GM12878 (cell line): ENCODE results near the gene EFTUD2. TPM values are rescaled to one million over a fixed set of nuclear protein-coding genes. Genes with fewer than 3 reads are reported as not detected.

Experiments
- ATAC-seq: fragments of 200-7000 bp; cut with Tn5 transposase; 3 replicates; pipeline ENCODE4 v1.9.1; 2020; ENCODE audit warnings: mild to moderate bottlenecking, moderate library complexity
- BruUV-seq: library from RNA; stranded (reverse); fragments of 400-500 nt; replicated peaks from 2 replicates; lab custom pipeline; 2021; lab: Mats Ljungman, UMichigan
- CTCF ChIA-PET: fragments of 300-600 bp; sonication (Branson Sonifier 250); formaldehyde crosslinking; extraction: SDS; loops from one replicate; lab custom pipeline; 2021; ENCODE audit warnings: inconsistent platforms; lab: Yijun Ruan, JAX
- POLR2A ChIA-PET: fragments of 350-600 bp; formaldehyde crosslinking; extraction: SDS; loops from one replicate; lab custom pipeline; 2021; ENCODE audit warnings: inconsistent platforms; lab: Charles Lee
- RAD21 ChIA-PET: fragments of 300-600 bp; sonication (Branson Sonifier 250); formaldehyde crosslinking; loops from one replicate; lab custom pipeline; 2023; ENCODE audit warnings: antibody characterized with exemption; ENCODE audit not compliant: unreplicated experiment; lab: Charles Lee
- SMC1A ChIA-PET: fragments of 300-600 bp; sonication (Branson Sonifier 250); formaldehyde crosslinking; loops from one replicate; lab custom pipeline; 2023; ENCODE audit not compliant: unreplicated experiment, uncharacterized antibody; lab: Charles Lee
- DNase-seq: peaks from one replicate; pipeline ENCODE4 v3.0.0-alpha.2; 2011; ENCODE audit warnings: low read depth, low spot score
- FAIRE-seq: peaks from 3 replicates; lab custom pipeline; 2011; peaks lifted over from hg19 to GRCh38; lab: Jason Lieb, UNC
- H2AFZ ChIP-seq: 2 replicates; pipeline ENCODE4 v1.6.0; 2011; ENCODE audit warnings: low read depth, low read length, control low read depth; ENCODE audit not compliant: control insufficient read depth
- H3K27ac ChIP-seq: 2 replicates; pipeline ENCODE4 v1.5.1; 2011; ENCODE audit warnings: control low read depth; ENCODE audit not compliant: control insufficient read depth, insufficient read depth
- H3K27me3 ChIP-seq, 2 experiments: replicated peaks in 1 of 2; 2 replicates each; pipeline versions ENCODE4 v1.6.0 to v1.6.1; 2011; ENCODE audit warnings: low read length in 1 of 2; ENCODE audit not compliant: control insufficient read depth in 2 of 2, insufficient read depth in 2 of 2
- H3K36me3 ChIP-seq, 2 experiments: 2 replicates each; pipeline ENCODE4 v1.5.1; 2011; ENCODE audit warnings: low read length in 1 of 2; ENCODE audit not compliant: control insufficient read depth in 2 of 2, insufficient read depth in 2 of 2
- H3K4me1 ChIP-seq: 2 replicates; pipeline ENCODE4 v1.6.1; 2011; ENCODE audit warnings: mild to moderate bottlenecking, low read length, moderate library complexity, mixed read lengths; ENCODE audit not compliant: control insufficient read depth, insufficient read depth
- H3K4me2 ChIP-seq: 2 replicates; pipeline ENCODE4 v1.6.0; 2011; ENCODE audit warnings: control low read depth; ENCODE audit not compliant: control insufficient read depth, insufficient read depth
- H3K4me3 ChIP-seq: fragments of 200-600 bp; sonication (generic); 2 replicates; pipeline ENCODE4 v1.5.1; 2016
- H3K79me2 ChIP-seq: 2 replicates; pipeline ENCODE4 v1.6.0; 2011; ENCODE audit warnings: low read length; ENCODE audit not compliant: control insufficient read depth, insufficient read depth
- H3K9ac ChIP-seq: 2 replicates; pipeline ENCODE4 v1.8.0; 2011; ENCODE audit warnings: low read length, control low read depth, mixed read lengths; ENCODE audit not compliant: control insufficient read depth, insufficient read depth
- H3K9me3 ChIP-seq: replicated peaks from 3 replicates; pipeline ENCODE4 v1.5.1; 2011; ENCODE audit warnings: mild to moderate bottlenecking, low read length; ENCODE audit not compliant: control insufficient read depth, insufficient read depth
- H4K20me1 ChIP-seq: 2 replicates; pipeline ENCODE4 v1.6.0; 2011; ENCODE audit not compliant: control insufficient read depth, insufficient read depth
- HDGF ChIP-seq: fragments of 450-650 bp; IDR thresholded peaks from 2 replicates; pipeline ENCODE4 v1.6.1; 2016; ENCODE audit warnings: antibody characterized with exemption
- RAD51 ChIP-seq: fragments of 450-650 bp; IDR thresholded peaks from 2 replicates; pipeline ENCODE4 v1.6.1; 2016; ENCODE audit warnings: moderate library complexity, mild to moderate bottlenecking, inconsistent platforms
- STAT3 ChIP-seq: IDR thresholded peaks from 2 replicates; pipeline ENCODE4 v1.6.1; 2011; ENCODE audit warnings: low read depth, low read length, improper control_type of control experiment
- SUPT20H ChIP-seq: IDR thresholded peaks from 2 replicates; pipeline ENCODE4 v1.6.1; 2011; ENCODE audit warnings: low read depth, mild to moderate bottlenecking, low read length, moderate library complexity, borderline replicate concordance; ENCODE audit not compliant: control insufficient read depth
- TBL1XR1 ChIP-seq: IDR thresholded peaks from 2 replicates; pipeline ENCODE4 v1.6.1; 2012; ENCODE audit warnings: low read depth, low read length, improper control_type of control experiment
- TCF12 ChIP-seq: IDR thresholded peaks from 2 replicates; pipeline ENCODE4 v1.6.1; 2011; ENCODE audit warnings: low read depth, mild to moderate bottlenecking, low read length
- WGBS: methylation state at CpG from one replicate; pipeline ENCODE4 v1.1.6; 2016; ENCODE audit warnings: low lambda C conversion rate; ENCODE audit not compliant: insufficient replicate concordance, insufficient coverage; ENCODE audit errors: missing lambda C conversion rate; 5-methylcytosine and 5-hydroxymethylcytosine counted together
- in situ Hi-C: fragments of 300-500 bp; cut with MboI; formaldehyde crosslinking; loops from 9 replicates; pipeline ENCODE4 v1.14.3; 2018; ENCODE audit warnings: mixed read lengths
- intact Hi-C: fragments of 100-400 bp; cut with micrococcal nuclease; formaldehyde crosslinking; loops from one replicate; pipeline ENCODE4 v1.14.2; 2022; ENCODE audit not compliant: unreplicated experiment
- polyA plus RNA-seq, 11 experiments: library from polyadenylated mRNA; depleted of rRNA in 4 of 11; unstranded in 6 of 11; stranded (reverse) in 5 of 11; fragments of >200 nt; fragmentation: Nextera tagmentation in 4 of 11; fragmentation: Illumina TruSeq in 1 of 11; extraction: Ambion mirVana in 4 of 11; extraction: Trizol in 1 of 11; gene quantifications; 1 replicate in 1 of 11; 2 replicates in 10 of 11; pipeline versions ENCODE4 v1.2.1 to v1.2.3, GENCODE V29; 2011 to 2016; ENCODE audit warnings: inconsistent platforms in 2 of 11, missing spikeins in 2 of 11, low read depth in 1 of 11
- total RNA-seq, 4 experiments: library from RNA; depleted of rRNA in 3 of 4; stranded (reverse); fragments of >200 nt in 3 of 4; fragmentation: Illumina TruSeq in 1 of 4; extraction: Trizol in 1 of 4; gene quantifications; 2 replicates each; pipeline versions ENCODE4 v1.2.1 to v1.2.3, GENCODE V29; 2013 to 2021
- TF ChIP-seq, protein P1 (sequence below): fragments of 450-650 bp; IDR thresholded peaks from 2 replicates; pipeline ENCODE4 v1.6.1; 2017; ENCODE audit warnings: mild to moderate bottlenecking, low read depth, inconsistent platforms; ENCODE audit not compliant: poor library complexity, severe bottlenecking
- TF ChIP-seq, protein P2 (sequence below): fragments of 150-350 bp; IDR thresholded peaks from 2 replicates; pipeline ENCODE4 v1.6.1; 2016; ENCODE audit warnings: low read depth, low read length

EFTUD2 gene
- total and polyA plus RNA-seq, 10 of the 15 experiments (the other 5 are each of a cell fraction or from before 2014, with no cell fraction given), result 33.0 to 198 (median 126) TPM

DNA sequence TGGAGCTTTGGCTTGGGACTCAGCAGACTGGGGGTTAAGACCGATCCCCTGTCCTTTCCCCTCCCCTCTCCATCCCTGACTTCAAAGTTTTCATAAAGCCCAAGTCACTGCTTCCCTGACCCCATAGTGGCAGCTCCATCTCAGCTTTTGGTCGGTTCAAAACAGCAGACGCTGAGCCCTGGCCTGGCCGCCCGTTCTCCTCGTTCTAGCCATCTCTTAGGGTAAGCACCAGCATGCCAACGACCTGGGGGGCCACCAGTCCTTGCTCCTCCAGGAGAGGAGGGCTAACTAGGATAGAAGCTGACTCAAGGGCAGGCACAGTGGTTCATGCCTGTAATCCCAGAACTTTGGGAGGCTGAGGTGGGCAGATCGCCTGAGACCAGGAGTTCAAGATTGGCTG lies 53.0 kb downstream of the EFTUD2 start:
- Histone ChIP-seq H3K36me3 (peaks cover 0 to 8% of the 10 kb centered on the region in 2 experiments; a peak in 3 of 4 replicates), H3K27me3 (no peaks in the 10 kb centered on the region), H3K79me2 (no peaks in the 10 kb centered on the region), H3K4me3 (no peak overlapping the region), H3K9ac (no peak overlapping the region), H2AFZ (no peak overlapping the region), H3K9me3 (no peaks in the 10 kb centered on the region), H3K27ac (no peak overlapping the region), H3K4me2 (no peak overlapping the region), H4K20me1 (no peaks in the 10 kb centered on the region), H3K4me1 (no peaks in the 10 kb centered on the region)
- ChIA-PET RAD21 (no interaction called here), POLR2A (no interaction called here), SMC1A (no interaction called here), CTCF (interaction anchor here (0.6 to 0.9 kb wide), 2 partner anchors 18 to 20 kb away, joined by 4 read pairs; no protein-coding TSS in a partner anchor)
- WGBS, result 74% methylated on average over 8 of the region's 8 CpGs
- no TSS peak for BruUV-seq
- TF ChIP-seq TCF12 (no peak), SUPT20H (no peak), TBL1XR1 (no peak), HDGF (no peak), RAD51 (no peak), STAT3 (no peak)
- TF ChIP-seq, protein P1, sequence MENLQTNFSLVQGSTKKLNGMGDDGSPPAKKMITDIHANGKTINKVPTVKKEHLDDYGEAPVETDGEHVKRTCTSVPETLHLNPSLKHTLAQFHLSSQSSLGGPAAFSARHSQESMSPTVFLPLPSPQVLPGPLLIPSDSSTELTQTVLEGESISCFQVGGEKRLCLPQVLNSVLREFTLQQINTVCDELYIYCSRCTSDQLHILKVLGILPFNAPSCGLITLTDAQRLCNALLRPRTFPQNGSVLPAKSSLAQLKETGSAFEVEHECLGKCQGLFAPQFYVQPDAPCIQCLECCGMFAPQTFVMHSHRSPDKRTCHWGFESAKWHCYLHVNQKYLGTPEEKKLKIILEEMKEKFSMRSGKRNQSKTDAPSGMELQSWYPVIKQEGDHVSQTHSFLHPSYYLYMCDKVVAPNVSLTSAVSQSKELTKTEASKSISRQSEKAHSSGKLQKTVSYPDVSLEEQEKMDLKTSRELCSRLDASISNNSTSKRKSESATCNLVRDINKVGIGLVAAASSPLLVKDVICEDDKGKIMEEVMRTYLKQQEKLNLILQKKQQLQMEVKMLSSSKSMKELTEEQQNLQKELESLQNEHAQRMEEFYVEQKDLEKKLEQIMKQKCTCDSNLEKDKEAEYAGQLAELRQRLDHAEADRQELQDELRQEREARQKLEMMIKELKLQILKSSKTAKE, result no peak
- TF ChIP-seq, protein P2, sequence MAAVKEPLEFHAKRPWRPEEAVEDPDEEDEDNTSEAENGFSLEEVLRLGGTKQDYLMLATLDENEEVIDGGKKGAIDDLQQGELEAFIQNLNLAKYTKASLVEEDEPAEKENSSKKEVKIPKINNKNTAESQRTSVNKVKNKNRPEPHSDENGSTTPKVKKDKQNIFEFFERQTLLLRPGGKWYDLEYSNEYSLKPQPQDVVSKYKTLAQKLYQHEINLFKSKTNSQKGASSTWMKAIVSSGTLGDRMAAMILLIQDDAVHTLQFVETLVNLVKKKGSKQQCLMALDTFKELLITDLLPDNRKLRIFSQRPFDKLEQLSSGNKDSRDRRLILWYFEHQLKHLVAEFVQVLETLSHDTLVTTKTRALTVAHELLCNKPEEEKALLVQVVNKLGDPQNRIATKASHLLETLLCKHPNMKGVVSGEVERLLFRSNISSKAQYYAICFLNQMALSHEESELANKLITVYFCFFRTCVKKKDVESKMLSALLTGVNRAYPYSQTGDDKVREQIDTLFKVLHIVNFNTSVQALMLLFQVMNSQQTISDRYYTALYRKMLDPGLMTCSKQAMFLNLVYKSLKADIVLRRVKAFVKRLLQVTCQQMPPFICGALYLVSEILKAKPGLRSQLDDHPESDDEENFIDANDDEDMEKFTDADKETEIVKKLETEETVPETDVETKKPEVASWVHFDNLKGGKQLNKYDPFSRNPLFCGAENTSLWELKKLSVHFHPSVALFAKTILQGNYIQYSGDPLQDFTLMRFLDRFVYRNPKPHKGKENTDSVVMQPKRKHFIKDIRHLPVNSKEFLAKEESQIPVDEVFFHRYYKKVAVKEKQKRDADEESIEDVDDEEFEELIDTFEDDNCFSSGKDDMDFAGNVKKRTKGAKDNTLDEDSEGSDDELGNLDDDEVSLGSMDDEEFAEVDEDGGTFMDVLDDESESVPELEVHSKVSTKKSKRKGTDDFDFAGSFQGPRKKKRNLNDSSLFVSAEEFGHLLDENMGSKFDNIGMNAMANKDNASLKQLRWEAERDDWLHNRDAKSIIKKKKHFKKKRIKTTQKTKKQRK, result no peak
- FAIRE-seq (no peak), ATAC-seq (no peak), DNase-seq (no peak)
- intact Hi-C loops, result no loop called here
- in situ Hi-C loops, result no loop called here
